ENCODE results near the gene KCNT1. TPM values are rescaled to one million over a fixed set of nuclear protein-coding genes. Genes with fewer than 3 reads are reported as not detected.

Gene KCNT1
- total RNA-seq, 1 donor from 2014 or later = not detected

- peaks cover 94% of the 10 kb centered on the region for H3K36me3 Mint-ChIP-seq (ENCODE audit: low read depth)
- H3K27ac Mint-ChIP-seq = no peak overlapping the region
These were observed 113.4 kb downstream of the KCNT1 start for GRCh38 chr9:135815413-135815812.

GRCh38 chr9:135815830-135816650 is 114.1 kb downstream of the KCNT1 start:
- TF ChIP-seq CTCF (IDR thresholded peaks at IDR 0.05) = no peak
- H3K9me3 Mint-ChIP-seq = no peaks in the 10 kb centered on the region
- no peaks in the 10 kb centered on the region for H3K27me3 Mint-ChIP-seq
- ATAC-seq (ENCODE audit: low read depth) (no peak), DNase-seq (no peak)
- ChIA-PET CTCF (no interaction called here), POLR2A (no interaction called here)
- H3K36me3 Mint-ChIP-seq (ENCODE audit: low read depth) = peaks cover 94% of the 10 kb centered on the region
- H3K27ac Mint-ChIP-seq = no peak overlapping the region
- intact Hi-C loops (cut with micrococcal nuclease) = no loop called here
- no peaks in the 10 kb centered on the region for H3K4me1 Mint-ChIP-seq
- no peak overlapping the region for H3K4me3 Mint-ChIP-seq

More at GRCh38 chr9:135815413-135815812, 113.4 kb downstream of the KCNT1 start:
- CTCF ChIA-PET = no interaction called here
- Mint-ChIP-seq H3K27me3 (no peaks in the 10 kb centered on the region), H3K4me1 (no peaks in the 10 kb centered on the region), H3K9me3 (no peaks in the 10 kb centered on the region), H3K4me3 (no peak overlapping the region)
- intact Hi-C loops (cut with micrococcal nuclease) = no loop called here
- DNase-seq (no peak), ATAC-seq (ENCODE audit: low read depth) (no peak)
- no peak for TF ChIP-seq CTCF (IDR thresholded peaks at IDR 0.05)
- POLR2A ChIA-PET = no interaction called here

- no peak overlapping the region for H3K27ac Mint-ChIP-seq
- no peaks in the 10 kb centered on the region for H3K4me1 Mint-ChIP-seq
- H3K4me3 Mint-ChIP-seq = no peak overlapping the region
- ChIA-PET CTCF (no interaction called here), POLR2A (no interaction called here)
- no peaks in the 10 kb centered on the region for H3K9me3 Mint-ChIP-seq
- TF ChIP-seq CTCF (IDR thresholded peaks at IDR 0.05) = no peak
- intact Hi-C loops (cut with micrococcal nuclease) = no loop called here
- no peak for DNase-seq
- H3K27me3 Mint-ChIP-seq = no peaks in the 10 kb centered on the region
- ATAC-seq (ENCODE audit: low read depth) = no peak
- H3K36me3 Mint-ChIP-seq (ENCODE audit: low read depth) = peaks cover 93% of the 10 kb centered on the region
These were observed 114.6 kb downstream of the KCNT1 start for GRCh38 chr9:135816651-135816970.

- CTCF ChIA-PET = no interaction called here
- H3K36me3 Mint-ChIP-seq (ENCODE audit: low read depth) = peaks cover 93% of the 10 kb centered on the region
- ATAC-seq (ENCODE audit: low read depth) = no peak
These were observed 116.1 kb downstream of the KCNT1 start for GRCh38 chr9:135817951-135818717.

More at GRCh38 chr9:135817951-135818717, 116.1 kb downstream of the KCNT1 start:
- intact Hi-C loops (cut with micrococcal nuclease) = no loop called here
- POLR2A ChIA-PET = no interaction called here
- no peak overlapping the region for H3K27ac Mint-ChIP-seq
- H3K9me3 Mint-ChIP-seq = no peaks in the 10 kb centered on the region
- TF ChIP-seq CTCF (IDR thresholded peaks at IDR 0.05) = no peak
- H3K27me3 Mint-ChIP-seq = no peaks in the 10 kb centered on the region
- no peaks in the 10 kb centered on the region for H3K4me1 Mint-ChIP-seq
- H3K4me3 Mint-ChIP-seq = no peak overlapping the region
- DNase-seq = no peak

Data from activated B cell treated with CpG ODN at 0.5 μM for 24 hours (primary cell).